RWPE2 (cell line): ENCODE data around the gene AKAP13.

Experiments used
- ATAC-seq: fragments of 200-7000 bp; cut with Tn5 transposase; 3 replicates; pipeline ENCODE4 v1.9.1; 2021; ENCODE audit warnings: low read depth
- DNase-seq: peaks from one replicate; pipeline ENCODE4 v3.0.0-alpha.2; 2020; ENCODE audit warnings: low spot score
- H3K27ac ChIP-seq: fragments of 450-650 bp; 2 replicates; pipeline ENCODE4 v1.5.1; 2017; ENCODE audit warnings: mild to moderate bottlenecking; ENCODE audit not compliant: poor library complexity, severe bottlenecking
- H3K27me3 ChIP-seq: fragments of 250-450 bp; sonication (Bioruptor Pico); 2 replicates; pipeline ENCODE4 v1.5.1; 2021; ENCODE audit warnings: mild to moderate bottlenecking, moderate library complexity; ENCODE audit not compliant: insufficient read depth, poor library complexity, severe bottlenecking
- H3K36me3 ChIP-seq: fragments of 250-450 bp; sonication (Bioruptor Pico); 2 replicates; pipeline ENCODE4 v1.5.1; 2020; ENCODE audit warnings: low read depth, mild to moderate bottlenecking, moderate library complexity
- H3K4me1 ChIP-seq: fragments of 250-450 bp; sonication (Bioruptor Pico); 2 replicates; pipeline ENCODE4 v1.5.1; 2021; ENCODE audit warnings: mild to moderate bottlenecking, moderate library complexity; ENCODE audit not compliant: insufficient read depth, poor library complexity, severe bottlenecking
- H3K4me3 ChIP-seq: fragments of 250-450 bp; sonication (Bioruptor Pico); 2 replicates; pipeline ENCODE4 v1.5.1; 2021; ENCODE audit warnings: mild to moderate bottlenecking, moderate library complexity; ENCODE audit not compliant: severe bottlenecking
- H3K9me3 ChIP-seq: fragments of 250-450 bp; sonication (Bioruptor Pico); 2 replicates; pipeline ENCODE4 v1.5.1; 2021; ENCODE audit warnings: mild to moderate bottlenecking, moderate library complexity; ENCODE audit not compliant: severe bottlenecking
- TF ChIP-seq, protein P1 (sequence below): fragments of 450-650 bp; IDR thresholded peaks from one replicate; pipeline ENCODE4 v1.5.1; 2017; ENCODE audit warnings: mild to moderate bottlenecking, moderate library complexity; ENCODE audit not compliant: poor library complexity, severe bottlenecking

AKAP13 gene

DNA sequence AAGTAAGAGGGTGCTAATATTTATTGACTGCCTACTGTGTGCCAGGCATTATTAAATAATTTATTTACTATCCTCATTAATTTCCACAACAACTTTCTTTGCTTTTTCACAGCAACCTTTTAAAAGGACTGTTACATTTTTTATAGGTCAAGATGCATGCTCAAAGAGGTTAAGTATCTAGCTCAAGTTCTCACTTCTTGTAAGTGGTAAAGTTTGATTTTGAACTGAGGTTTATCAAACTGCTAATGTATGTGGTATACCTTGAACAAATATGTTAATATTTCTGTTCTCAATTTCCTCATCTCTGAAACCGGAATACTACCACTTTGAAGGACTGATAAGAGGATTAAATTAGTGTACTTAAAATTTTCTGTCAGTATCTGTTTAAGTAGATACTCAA lies 183.3 kb downstream of the AKAP13 start:
- H3K4me3 ChIP-seq = no peak overlapping the region
- TF ChIP-seq, protein P1, sequence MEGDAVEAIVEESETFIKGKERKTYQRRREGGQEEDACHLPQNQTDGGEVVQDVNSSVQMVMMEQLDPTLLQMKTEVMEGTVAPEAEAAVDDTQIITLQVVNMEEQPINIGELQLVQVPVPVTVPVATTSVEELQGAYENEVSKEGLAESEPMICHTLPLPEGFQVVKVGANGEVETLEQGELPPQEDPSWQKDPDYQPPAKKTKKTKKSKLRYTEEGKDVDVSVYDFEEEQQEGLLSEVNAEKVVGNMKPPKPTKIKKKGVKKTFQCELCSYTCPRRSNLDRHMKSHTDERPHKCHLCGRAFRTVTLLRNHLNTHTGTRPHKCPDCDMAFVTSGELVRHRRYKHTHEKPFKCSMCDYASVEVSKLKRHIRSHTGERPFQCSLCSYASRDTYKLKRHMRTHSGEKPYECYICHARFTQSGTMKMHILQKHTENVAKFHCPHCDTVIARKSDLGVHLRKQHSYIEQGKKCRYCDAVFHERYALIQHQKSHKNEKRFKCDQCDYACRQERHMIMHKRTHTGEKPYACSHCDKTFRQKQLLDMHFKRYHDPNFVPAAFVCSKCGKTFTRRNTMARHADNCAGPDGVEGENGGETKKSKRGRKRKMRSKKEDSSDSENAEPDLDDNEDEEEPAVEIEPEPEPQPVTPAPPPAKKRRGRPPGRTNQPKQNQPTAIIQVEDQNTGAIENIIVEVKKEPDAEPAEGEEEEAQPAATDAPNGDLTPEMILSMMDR = no peak
- ATAC-seq (no peak), DNase-seq (no peak)
- no peaks in the 10 kb centered on the region for H3K9me3 ChIP-seq
- H3K27me3 ChIP-seq = no peaks in the 10 kb centered on the region
- no peak overlapping the region for H3K27ac ChIP-seq
- peaks cover 5% of the 10 kb centered on the region for H3K4me1 ChIP-seq
- H3K36me3 ChIP-seq = peaks cover 28% of the 10 kb centered on the region

GRCh38 chr15:85564686-85565085 lies 184.3 kb downstream of the AKAP13 start:
- Histone ChIP-seq H3K27me3 (no peaks in the 10 kb centered on the region), H3K9me3 (no peaks in the 10 kb centered on the region), H3K4me1 (peaks cover 5% of the 10 kb centered on the region), H3K4me3 (no peak overlapping the region), H3K27ac (no peak overlapping the region), H3K36me3 (peaks cover 28% of the 10 kb centered on the region)
- TF ChIP-seq, protein P1 = no peak
- DNase-seq (no peak), ATAC-seq (no peak)

- Histone ChIP-seq H3K27ac (no peak overlapping the region), H3K27me3 (no peaks in the 10 kb centered on the region), H3K9me3 (no peaks in the 10 kb centered on the region), H3K36me3 (peaks cover 12% of the 10 kb centered on the region), H3K4me1 (peaks cover 5% of the 10 kb centered on the region), H3K4me3 (no peak overlapping the region)
- no peak for DNase-seq
- TF ChIP-seq, protein P1 = no peak
- no peak for ATAC-seq
These were observed 187.9 kb downstream of the AKAP13 start for GRCh38 chr15:85568261-85568808.

DNA sequence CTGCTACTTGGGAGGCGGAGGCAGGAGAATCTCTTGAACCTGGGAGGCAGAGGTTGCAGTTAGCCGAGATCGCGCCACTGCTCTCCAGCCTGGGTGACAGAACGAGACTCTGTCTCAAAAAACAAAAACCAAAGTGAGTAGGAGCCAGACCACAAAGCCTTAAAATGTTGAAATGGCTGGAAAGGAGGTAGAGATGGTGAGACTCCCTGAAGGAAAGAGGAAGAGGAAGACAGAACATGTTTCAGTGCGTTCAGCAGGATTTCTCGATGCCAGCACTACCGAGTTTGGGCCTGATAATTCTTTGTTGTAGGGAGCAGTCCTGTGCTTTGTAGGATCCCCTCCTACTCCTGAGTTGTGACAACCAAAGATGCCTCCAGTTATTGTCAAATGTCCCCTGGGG lies 189.9 kb downstream of the AKAP13 start:
- no peaks in the 10 kb centered on the region for H3K4me1 ChIP-seq
- peaks cover 8% of the 10 kb centered on the region; the same call in 1 of the 2 replicates for H3K36me3 ChIP-seq
- H3K9me3 ChIP-seq = no peaks in the 10 kb centered on the region
- H3K27ac ChIP-seq = no peak overlapping the region
- no peaks in the 10 kb centered on the region for H3K27me3 ChIP-seq
- no peak overlapping the region for H3K4me3 ChIP-seq
- no peak for DNase-seq
- no peak for ATAC-seq
- TF ChIP-seq, protein P1 = no peak

- DNase-seq (no peak), ATAC-seq (no peak)
- TF ChIP-seq, protein P1 = no peak
- H3K27me3 ChIP-seq = no peaks in the 10 kb centered on the region
- H3K9me3 ChIP-seq = no peaks in the 10 kb centered on the region
- peaks cover 14% of the 10 kb centered on the region for H3K36me3 ChIP-seq
- no peak overlapping the region for H3K4me3 ChIP-seq
- H3K4me1 ChIP-seq = no peaks in the 10 kb centered on the region
- no peak overlapping the region for H3K27ac ChIP-seq
These were observed 191.4 kb downstream of the AKAP13 start for GRCh38 chr15:85571780-85572179.
